CD4-positive, CD25-positive, alpha-beta regulatory T cell (primary cell): ENCODE data around the gene KLHL2. TPM values are rescaled to one million over a fixed set of nuclear protein-coding genes. Genes with fewer than 3 reads are reported as not detected.

Source experiments
- ATAC-seq, 2 donors: fragments of 150-1000 bp; cut with Tn5 transposase; one replicate each; pipeline ENCODE4 v1.10.0; 2021; ENCODE audit warnings: low read depth in 2 of 2, moderate number of reproducible peaks in 2 of 2, moderate library complexity in 1 of 2
- DNase-seq, 3 donors: peaks; one replicate each; pipeline versions ENCODE4 v3.0.0 to v3.0.0-alpha.2; 2012 to 2022; ENCODE audit warnings: mixed read lengths in 1 of 3
- H3K27ac ChIP-seq: one replicate; pipeline ENCODE4 v1.7.0; 2013; ENCODE audit warnings: mild to moderate bottlenecking, low read length; ENCODE audit not compliant: insufficient read depth, poor library complexity, severe bottlenecking
- H3K27me3 ChIP-seq: one replicate; pipeline ENCODE4 v1.7.0; 2013; ENCODE audit warnings: low read length; ENCODE audit not compliant: control insufficient read depth, insufficient read depth
- H3K36me3 ChIP-seq: one replicate; pipeline ENCODE4 v1.7.0; 2013; ENCODE audit warnings: mild to moderate bottlenecking, low read length, moderate library complexity; ENCODE audit not compliant: control insufficient read depth, insufficient read depth
- H3K4me1 ChIP-seq: 2 replicates; pipeline ENCODE4 v1.7.0; 2013; ENCODE audit warnings: mild to moderate bottlenecking, low read length; ENCODE audit not compliant: insufficient read depth, control insufficient read depth, poor library complexity, severe bottlenecking
- H3K4me3 ChIP-seq: one replicate; pipeline ENCODE4 v1.7.0; 2013; ENCODE audit warnings: low read depth, mild to moderate bottlenecking, low read length, moderate library complexity
- H3K9me3 ChIP-seq, 2 experiments: 1 replicate in 1 of 2; 2 replicates in 1 of 2; pipeline ENCODE4 v1.7.0; 2013; ENCODE audit warnings: low read length in 2 of 2, mild to moderate bottlenecking in 1 of 2, moderate library complexity in 1 of 2; ENCODE audit not compliant: control insufficient read depth in 2 of 2
- H3K27ac Mint-ChIP-seq, 3 donors: one replicate each; pipeline ENCODE4 v1.8.0; 2020 to 2022; ENCODE audit warnings: mild to moderate bottlenecking in 3 of 3, mixed read lengths in 3 of 3, moderate library complexity in 2 of 3
- H3K27me3 Mint-ChIP-seq: one replicate; pipeline ENCODE4 v1.8.0; 2022; ENCODE audit warnings: mild to moderate bottlenecking, mixed read lengths
- H3K36me3 Mint-ChIP-seq: one replicate; pipeline ENCODE4 v1.8.0; 2020; ENCODE audit warnings: mixed read lengths
- H3K4me1 Mint-ChIP-seq, 4 donors: one replicate each; pipeline ENCODE4 v1.8.0; 2020 to 2022; ENCODE audit warnings: mixed read lengths in 4 of 4, mild to moderate bottlenecking in 1 of 4
- H3K4me3 Mint-ChIP-seq, 4 donors: one replicate each; pipeline ENCODE4 v1.8.0; 2020 to 2022; ENCODE audit warnings: mild to moderate bottlenecking in 4 of 4, mixed read lengths in 4 of 4, moderate library complexity in 3 of 4
- H3K9me3 Mint-ChIP-seq, 7 donors: one replicate each; pipeline ENCODE4 v1.8.0; 2020 to 2022; ENCODE audit warnings: mixed read lengths in 7 of 7, mild to moderate bottlenecking in 3 of 7, moderate library complexity in 2 of 7
- polyA plus RNA-seq, 4 donors: library from polyadenylated mRNA; unstranded; fragments of 300-500 nt; fragmentation: Illumina TruSeq; gene quantifications; one replicate each; pipeline ENCODE4 v1.2.3, GENCODE V29; 2021
- total RNA-seq: library from RNA; stranded (reverse); gene quantifications from one replicate; pipeline ENCODE4 v1.2.3, GENCODE V29; 2022

Gene KLHL2
- total and polyA plus RNA-seq, 5 donors from 2014 or later, result 7.1 to 31.2 (median 10.2) TPM

- ATAC-seq (no peak), DNase-seq (no peak)
- no peak overlapping the region for H3K4me3 ChIP-seq
- no peaks in the 10 kb centered on the region for H3K27me3 ChIP-seq
- Mint-ChIP-seq H3K4me1 (peaks cover 0 to 10% (median 3%) of the 10 kb centered on the region in 4 donors), H3K36me3 (peaks cover 25% of the 10 kb centered on the region), H3K9me3 (peaks cover 0 to 2% (median 0%) of the 10 kb centered on the region in 7 donors), H3K4me3 (no peak overlapping the region), H3K27me3 (no peaks in the 10 kb centered on the region), H3K27ac (no peak overlapping the region)
- peaks cover 19% of the 10 kb centered on the region for H3K36me3 ChIP-seq
- H3K4me1 ChIP-seq, result no peaks in the 10 kb centered on the region
- H3K9me3 ChIP-seq, result no peaks in the 10 kb centered on the region
- no peak overlapping the region for H3K27ac ChIP-seq
Observed at GRCh38 chr4:165319030-165319429, 111.7 kb downstream of the KLHL2 start.

- Histone ChIP-seq H3K9me3 (no peaks in the 10 kb centered on the region), H3K4me1 (no peaks in the 10 kb centered on the region), H3K36me3 (peaks cover 14% of the 10 kb centered on the region), H3K27ac (no peak overlapping the region), H3K4me3 (no peak overlapping the region), H3K27me3 (no peaks in the 10 kb centered on the region)
- Mint-ChIP-seq H3K27ac (no peak overlapping the region), H3K9me3 (peaks cover 0 to 2% (median 0%) of the 10 kb centered on the region in 7 donors), H3K36me3 (peaks cover 21% of the 10 kb centered on the region), H3K4me3 (no peak overlapping the region), H3K4me1 (peaks cover 0 to 10% (median 3%) of the 10 kb centered on the region in 4 donors), H3K27me3 (no peaks in the 10 kb centered on the region)
- ATAC-seq (no peak), DNase-seq (no peak)
Observed at GRCh38 chr4:165319509-165319908, 112.1 kb downstream of the KLHL2 start.

GRCh38 chr4:165324236-165324917, 117.0 kb downstream of the KLHL2 start:
- Mint-ChIP-seq H3K36me3 (peaks cover 14% of the 10 kb centered on the region), H3K27ac (no peak overlapping the region), H3K4me3 (no peak overlapping the region), H3K4me1 (peaks cover 3 to 10% (median 6%) of the 10 kb centered on the region in 4 donors), H3K9me3 (peaks cover 0 to 2% (median 0%) of the 10 kb centered on the region in 7 donors), H3K27me3 (no peaks in the 10 kb centered on the region)
- ATAC-seq (no peak), DNase-seq (no peak)
- no peaks in the 10 kb centered on the region for H3K9me3 ChIP-seq
- H3K27ac ChIP-seq, result no peak overlapping the region
- H3K36me3 ChIP-seq, result peaks cover under 1% of the 10 kb centered on the region
- no peak overlapping the region for H3K4me3 ChIP-seq
- H3K27me3 ChIP-seq, result no peaks in the 10 kb centered on the region
- H3K4me1 ChIP-seq, result peaks cover 25% of the 10 kb centered on the region

GRCh38 chr4:165324918-165325304, 117.5 kb downstream of the KLHL2 start:
- ATAC-seq, result no peak
- H3K4me1 ChIP-seq, result peaks cover 30% of the 10 kb centered on the region
- H3K9me3 ChIP-seq, result no peaks in the 10 kb centered on the region
- H3K36me3 Mint-ChIP-seq, result peaks cover 12% of the 10 kb centered on the region
- H3K4me1 Mint-ChIP-seq, result peaks cover 5 to 10% (median 7%) of the 10 kb centered on the region in 4 donors
- H3K4me3 Mint-ChIP-seq, result peak overlapping the region in 2 of 4 donors; percentile 8 to 67
- H3K27ac Mint-ChIP-seq, result no peak overlapping the region
- H3K9me3 Mint-ChIP-seq, result peaks cover 0 to 2% (median 0%) of the 10 kb centered on the region in 7 donors
- no peaks in the 10 kb centered on the region for H3K27me3 ChIP-seq
- no peak overlapping the region for H3K27ac ChIP-seq
- H3K4me3 ChIP-seq, result no peak overlapping the region
- H3K36me3 ChIP-seq, result no peaks in the 10 kb centered on the region
- no peak for DNase-seq
- no peaks in the 10 kb centered on the region for H3K27me3 Mint-ChIP-seq

- DNase-seq, result peak in 1 of 3 donors; percentile 24
- H3K9me3 Mint-ChIP-seq, result peaks cover 0 to 2% (median 0%) of the 10 kb centered on the region in 7 donors
Observed at GRCh38 chr4:165325732-165326512, 118.6 kb downstream of the KLHL2 start.

GRCh38 chr4:165326831-165327210, 119.5 kb downstream of the KLHL2 start:
- peaks cover 0 to 1% (median 0%) of the 10 kb centered on the region in 7 donors for H3K9me3 Mint-ChIP-seq
- Histone ChIP-seq H3K27me3 (no peaks in the 10 kb centered on the region), H3K27ac (peak overlapping the region; percentile 78), H3K9me3 (no peaks in the 10 kb centered on the region), H3K4me1 (peaks cover 32% of the 10 kb centered on the region), H3K4me3 (peak overlapping the region; percentile 97), H3K36me3 (peaks cover under 1% of the 10 kb centered on the region)
- no peaks in the 10 kb centered on the region for H3K27me3 Mint-ChIP-seq
- ATAC-seq (no peak), DNase-seq (no peak)
- H3K27ac Mint-ChIP-seq, result no peak overlapping the region
- peaks cover 4% of the 10 kb centered on the region for H3K36me3 Mint-ChIP-seq
- no peak overlapping the region for H3K4me3 Mint-ChIP-seq
- peaks cover 4 to 20% (median 17%) of the 10 kb centered on the region in 4 donors for H3K4me1 Mint-ChIP-seq

More at GRCh38 chr4:165325732-165326512, 118.6 kb downstream of the KLHL2 start:
- H3K27me3 ChIP-seq, result no peaks in the 10 kb centered on the region
- H3K4me1 Mint-ChIP-seq, result peaks cover 4 to 14% (median 12%) of the 10 kb centered on the region in 4 donors
- peaks cover 32% of the 10 kb centered on the region for H3K4me1 ChIP-seq
- H3K27ac ChIP-seq, result peak overlapping the region; percentile 78
- H3K9me3 ChIP-seq, result no peaks in the 10 kb centered on the region
- peaks cover 4% of the 10 kb centered on the region for H3K36me3 Mint-ChIP-seq
- H3K36me3 ChIP-seq, result no peaks in the 10 kb centered on the region
- no peak for ATAC-seq
- H3K27ac Mint-ChIP-seq, result peak overlapping the region in 2 of 3 donors; percentile 7 to 22
- peak overlapping the region; percentile 97 for H3K4me3 ChIP-seq
- peak overlapping the region in 3 of 4 donors; percentile 0 to 67 (median 35) for H3K4me3 Mint-ChIP-seq
- no peaks in the 10 kb centered on the region for H3K27me3 Mint-ChIP-seq

GRCh38 chr4:165327211-165328100, 120.1 kb downstream of the KLHL2 start, which contains the start of gene MSMO1:
MSMO1 (plus strand) TSS chr4:165327669; CDS start chr4:165333371, 5,702 bp downstream.
- Histone ChIP-seq H3K9me3 (no peaks in the 10 kb centered on the region), H3K27ac (peak within 1 kb of the TSS; percentile 78), H3K4me1 (peaks cover 32% of the 10 kb centered on the region), H3K27me3 (no peaks in the 10 kb centered on the region), H3K4me3 (peak within 1 kb of the TSS; percentile 97), H3K36me3 (peaks cover 2% of the 10 kb centered on the region)
- H3K36me3 Mint-ChIP-seq, result peaks cover 9% of the 10 kb centered on the region
- DNase-seq (peak; percentile 98 to 99 (median 98)), ATAC-seq (peak; percentile 98 to 99)
- peaks cover 10 to 26% (median 24%) of the 10 kb centered on the region in 4 donors for H3K4me1 Mint-ChIP-seq
- peak within 1 kb of the TSS in 1 of 3 donors; percentile 22 for H3K27ac Mint-ChIP-seq
- H3K27me3 Mint-ChIP-seq, result no peaks in the 10 kb centered on the region
- H3K4me3 Mint-ChIP-seq, result no peak within 1 kb of the TSS
- no peaks in the 10 kb centered on the region for H3K9me3 Mint-ChIP-seq
